Measurements from ENCODE around the gene SPAG17.

The SPAG17 gene

DNA sequence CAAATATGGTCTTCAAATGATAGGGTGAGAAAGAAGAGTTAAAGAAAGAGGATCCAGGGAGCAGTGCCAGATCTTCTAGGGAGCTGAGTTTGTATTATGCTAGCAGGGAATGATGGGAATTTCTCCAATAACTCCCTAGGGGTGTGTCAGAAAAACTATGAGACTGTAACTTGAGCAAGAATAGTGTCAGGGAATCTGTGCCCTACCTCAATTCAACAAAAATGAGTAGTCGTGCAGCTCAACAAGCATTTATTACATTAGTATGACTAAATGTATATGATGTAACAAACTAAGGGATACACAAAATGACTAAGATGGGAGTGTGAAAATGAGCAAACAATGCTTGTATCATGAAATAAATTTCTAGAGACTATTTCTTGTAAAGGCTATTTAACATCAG, 24.2 kb downstream of the SPAG17 start:
- no peak for DNase-seq (ENCODE audit: low spot score)

DNA sequence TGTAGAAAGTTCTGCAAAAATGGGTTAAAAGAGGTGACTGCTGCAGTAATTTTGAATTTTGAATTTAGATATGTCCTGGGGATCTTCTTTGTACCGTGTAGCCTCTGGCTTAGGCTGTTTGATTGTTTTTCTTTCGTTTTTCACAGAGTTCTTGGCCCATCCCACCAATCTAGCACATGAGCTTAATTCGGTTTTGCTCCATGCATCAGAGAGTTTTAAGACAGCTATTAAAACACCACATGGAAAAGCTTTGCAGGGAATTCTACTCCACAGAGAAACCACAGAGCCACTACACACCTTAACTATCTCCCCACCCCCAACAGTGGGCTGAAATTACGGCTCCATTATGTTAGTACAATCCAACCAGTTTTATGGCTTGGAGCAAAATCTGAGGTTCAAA, 25.5 kb downstream of the SPAG17 start:
- no peak for DNase-seq (ENCODE audit: low spot score)

DNA sequence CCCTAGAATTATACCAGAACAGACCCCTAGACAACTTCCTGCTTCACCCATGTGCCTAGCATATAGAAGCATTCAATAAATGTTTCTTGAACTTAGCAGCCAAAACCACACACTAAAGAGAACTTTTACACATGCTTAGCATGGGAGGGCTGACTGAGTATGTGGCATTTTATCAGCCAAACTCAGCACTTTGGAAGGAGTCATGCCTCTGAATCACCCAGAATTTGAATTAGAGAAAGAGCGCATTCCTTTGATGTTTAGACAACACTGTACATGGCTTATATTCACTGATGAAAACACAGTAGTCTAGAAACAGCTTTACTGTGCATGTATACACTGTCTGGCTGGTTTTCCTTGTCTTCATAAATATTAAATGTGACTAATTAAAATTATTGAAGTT, 26.1 kb downstream of the SPAG17 start:
- no peak for DNase-seq (ENCODE audit: low spot score)

DNA sequence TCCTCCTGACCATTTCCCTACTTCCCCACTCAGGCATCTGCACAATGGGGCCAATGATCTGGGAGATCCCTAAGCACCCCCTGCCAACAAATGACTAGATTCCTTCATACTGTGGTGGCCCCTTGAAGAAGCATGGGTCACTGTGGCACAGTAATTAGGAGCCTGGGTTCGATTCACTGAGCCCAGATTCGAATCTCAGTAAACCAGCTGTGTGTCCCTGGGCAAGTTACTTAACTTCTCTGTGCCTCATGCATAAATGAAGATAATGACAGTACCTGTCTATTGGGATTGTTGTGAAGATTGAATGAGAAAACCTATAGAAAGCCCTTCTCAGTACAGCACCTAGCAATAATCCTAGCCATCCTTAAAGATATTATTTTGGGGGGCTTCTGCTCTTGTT, 27.5 kb downstream of the SPAG17 start:
- no peak for DNase-seq (ENCODE audit: low spot score)

DNA sequence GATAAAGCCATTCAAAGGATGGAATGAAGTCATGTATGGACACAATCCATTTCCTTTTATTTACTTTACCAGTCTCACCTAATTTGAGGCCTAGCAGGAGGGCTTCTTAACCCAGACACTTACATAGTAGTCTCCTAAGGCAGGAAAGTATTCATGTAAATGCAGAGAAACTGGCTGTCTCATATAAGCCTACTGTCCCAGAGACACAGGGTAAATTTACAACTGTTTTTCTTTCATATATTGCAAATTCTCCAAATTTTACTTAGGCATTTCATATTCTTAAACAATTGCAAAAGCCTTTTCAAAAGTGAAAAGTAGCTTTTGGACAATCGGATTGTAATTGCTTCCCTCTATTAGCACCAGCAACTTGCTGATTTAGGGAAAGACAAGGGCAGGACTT, 29.9 kb downstream of the SPAG17 start:
- no peak for DNase-seq (ENCODE audit: low spot score)

DNA sequence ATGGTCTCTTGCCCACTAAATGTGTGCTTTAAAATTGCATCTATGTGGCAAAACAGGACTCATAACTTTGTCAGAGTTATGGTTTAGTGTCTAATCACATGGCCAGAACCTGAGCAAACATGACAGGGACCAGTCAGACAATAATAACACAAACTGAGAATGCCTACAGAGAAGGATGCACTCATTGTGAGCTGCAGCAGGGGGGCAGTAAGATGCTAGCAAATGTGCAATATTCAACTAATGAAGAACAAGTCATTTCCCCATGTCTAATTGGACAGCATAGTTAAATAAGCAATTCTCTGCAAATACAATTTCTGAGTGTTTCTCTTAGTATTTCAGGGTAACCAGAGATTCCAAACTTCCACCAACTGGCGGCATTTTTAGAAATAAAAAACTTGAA, 30.8 kb downstream of the SPAG17 start:
- DNase-seq (ENCODE audit: low spot score): no peak

DNA sequence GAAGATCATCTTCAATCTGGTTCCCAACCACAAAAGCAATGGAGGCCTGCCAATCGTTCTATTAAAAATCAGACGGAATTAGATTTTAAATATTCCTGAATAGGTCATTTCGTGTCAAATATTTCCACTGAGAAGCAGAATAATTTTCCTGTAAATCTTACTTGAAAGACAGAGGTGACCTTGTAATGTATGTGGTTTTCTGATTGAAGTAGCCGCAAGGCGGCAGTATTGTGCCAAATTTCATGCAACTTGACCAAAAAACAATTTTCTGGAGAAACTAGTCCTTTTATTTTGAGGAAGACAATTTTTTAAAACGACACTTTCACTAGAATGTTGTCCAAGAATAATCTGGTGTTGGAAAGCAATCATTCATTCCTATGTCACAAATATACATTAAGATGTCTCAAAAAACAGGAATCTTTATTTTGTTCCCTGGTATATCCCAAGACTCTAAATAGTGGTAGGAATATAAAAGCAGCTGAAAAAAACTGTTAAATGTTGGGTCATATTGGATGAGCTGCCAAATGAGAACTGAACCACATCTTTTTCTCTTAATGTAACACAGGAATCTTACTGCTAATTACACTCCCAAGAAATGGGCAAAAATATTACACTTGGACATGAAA, 33.6 kb downstream of the SPAG17 start:
- DNase-seq (ENCODE audit: low spot score): peak; percentile 69

DNA sequence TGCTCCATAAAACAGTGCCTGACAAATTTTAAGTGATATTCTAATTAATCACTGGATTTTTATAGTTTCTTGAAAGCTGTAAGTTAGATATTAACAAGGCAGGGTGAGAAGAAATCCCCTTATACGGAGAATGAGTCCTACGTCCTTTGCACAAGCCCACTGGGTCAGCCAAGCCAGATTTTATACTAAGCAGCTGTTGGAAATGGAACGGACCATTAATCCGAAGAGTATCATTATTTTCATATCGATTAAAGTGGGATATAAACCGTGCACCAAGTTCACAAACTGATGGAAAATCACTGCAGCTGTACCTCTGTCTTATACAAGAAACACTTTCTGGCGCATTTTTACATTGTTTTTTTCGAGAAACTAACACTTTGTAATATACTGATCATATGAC, 35.2 kb downstream of the SPAG17 start:
- no peak for DNase-seq (ENCODE audit: low spot score)

DNA sequence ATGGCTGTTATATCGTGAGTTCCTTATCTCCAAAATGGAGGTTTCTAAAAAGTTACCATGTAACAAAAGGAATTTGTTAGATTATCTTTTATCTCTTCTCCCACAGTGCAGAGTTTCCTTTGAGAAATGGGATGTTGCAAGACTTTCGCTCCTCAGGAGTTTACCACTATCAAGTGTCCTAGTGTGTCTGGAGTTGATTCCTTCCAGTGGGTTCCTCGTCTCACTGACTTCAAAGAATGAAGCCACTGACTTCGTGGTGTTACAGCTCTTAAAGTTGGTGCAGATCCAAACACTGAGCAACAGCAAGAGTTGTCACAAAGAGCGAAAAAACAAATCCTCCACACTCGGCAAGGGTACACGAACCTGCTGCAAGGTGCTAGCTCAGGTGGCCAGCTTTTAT, 37.0 kb downstream of the SPAG17 start:
- no peak for DNase-seq (ENCODE audit: low spot score)

DNA sequence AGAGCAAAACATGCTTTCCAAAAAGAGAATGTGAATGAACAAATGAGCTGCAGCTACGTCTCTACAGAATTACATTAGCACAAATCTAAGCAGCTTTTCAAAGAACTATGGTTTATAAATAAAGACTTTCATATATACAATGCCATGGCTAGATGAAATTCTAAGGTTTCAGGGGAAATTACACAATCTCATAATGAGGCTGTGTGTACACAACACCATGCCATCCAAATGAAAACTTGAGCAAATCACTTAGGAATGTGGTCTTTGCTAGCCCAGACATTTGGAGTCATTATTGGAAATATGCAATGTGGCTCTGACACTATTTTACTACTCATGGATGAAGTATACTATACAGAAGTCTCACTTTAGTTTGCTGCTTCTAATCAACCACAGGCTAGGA, 37.5 kb downstream of the SPAG17 start:
- no peak for DNase-seq (ENCODE audit: low spot score)

DNA sequence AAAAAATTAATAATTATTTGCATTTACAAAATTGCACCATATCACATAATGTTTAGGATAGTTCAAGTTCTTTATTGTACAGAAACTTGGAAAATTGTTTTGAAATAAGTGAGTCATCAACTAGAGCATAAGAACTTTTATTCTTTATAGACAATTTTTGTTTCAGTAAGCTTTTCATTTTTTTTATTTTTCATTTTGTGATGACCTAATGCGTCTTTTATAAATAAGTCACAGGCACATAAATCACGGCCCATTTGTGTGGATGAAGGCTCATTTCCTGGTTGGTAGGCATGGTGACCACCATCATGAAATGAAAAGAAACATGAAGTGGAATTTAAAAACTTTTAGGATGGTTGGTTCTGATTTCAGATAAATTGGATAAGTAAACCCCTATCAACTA, 39.3 kb downstream of the SPAG17 start:
- no peak for DNase-seq (ENCODE audit: low spot score)

DNA sequence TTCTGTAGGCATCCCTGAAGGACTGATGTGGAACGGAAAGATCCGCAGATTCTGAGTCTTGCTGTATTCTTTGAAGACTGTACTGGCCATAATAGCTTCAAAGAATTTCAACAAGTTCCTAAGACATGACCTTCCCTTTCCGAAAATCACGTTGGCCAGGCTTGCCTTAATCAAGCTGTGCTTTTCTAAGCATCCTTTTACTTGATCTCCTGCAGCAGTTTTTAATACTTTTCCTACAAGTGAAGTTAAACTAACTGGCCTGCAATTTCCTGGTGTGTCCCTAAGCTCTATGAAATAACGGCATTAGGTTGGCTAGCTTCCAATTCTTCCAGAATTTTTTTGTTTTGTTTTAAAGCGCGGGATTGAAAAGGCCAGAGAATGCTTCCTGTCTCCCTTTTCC, 40.3 kb downstream of the SPAG17 start:
- no peak for DNase-seq (ENCODE audit: low spot score)

DNA sequence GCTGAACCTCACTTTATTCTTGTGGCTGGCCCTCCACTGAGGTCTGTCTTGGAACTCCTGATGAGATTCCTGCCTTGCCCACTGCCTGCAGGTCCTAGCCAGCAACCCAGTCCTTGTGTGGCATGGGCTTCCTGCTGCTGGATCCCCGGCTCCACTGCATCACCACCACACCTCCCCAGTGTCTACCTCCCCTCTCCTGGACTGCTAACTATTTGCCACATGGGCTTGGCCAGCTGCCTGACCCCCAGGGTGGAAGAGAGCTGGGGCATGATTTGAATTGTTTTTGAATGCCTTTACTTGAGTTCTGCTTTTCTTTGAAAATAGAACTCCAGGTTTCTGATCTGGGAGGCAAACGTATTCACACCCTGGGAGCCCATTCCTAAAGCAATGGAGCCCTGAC, 41.2 kb downstream of the SPAG17 start:
- no peak for DNase-seq (ENCODE audit: low spot score)

DNA sequence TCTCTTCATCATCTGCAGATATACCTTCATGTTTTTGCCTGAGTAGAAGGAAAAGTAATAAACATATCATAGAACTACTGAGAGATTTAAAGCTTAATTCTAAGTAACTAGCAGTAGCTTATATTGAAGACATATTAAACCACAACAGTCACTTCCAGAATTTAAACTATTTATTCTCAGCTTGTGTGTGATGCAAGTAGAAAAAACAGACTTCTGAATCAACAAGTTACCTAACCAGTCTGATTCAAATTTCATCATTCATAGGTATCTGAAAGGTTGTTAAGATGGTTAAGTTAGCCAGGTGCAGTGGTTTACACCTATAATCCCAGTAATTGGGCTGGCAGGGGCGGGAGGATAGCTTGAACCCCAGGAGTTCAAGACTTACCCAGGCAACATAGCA, 41.9 kb downstream of the SPAG17 start:
- DNase-seq (ENCODE audit: low spot score): no peak

DNA sequence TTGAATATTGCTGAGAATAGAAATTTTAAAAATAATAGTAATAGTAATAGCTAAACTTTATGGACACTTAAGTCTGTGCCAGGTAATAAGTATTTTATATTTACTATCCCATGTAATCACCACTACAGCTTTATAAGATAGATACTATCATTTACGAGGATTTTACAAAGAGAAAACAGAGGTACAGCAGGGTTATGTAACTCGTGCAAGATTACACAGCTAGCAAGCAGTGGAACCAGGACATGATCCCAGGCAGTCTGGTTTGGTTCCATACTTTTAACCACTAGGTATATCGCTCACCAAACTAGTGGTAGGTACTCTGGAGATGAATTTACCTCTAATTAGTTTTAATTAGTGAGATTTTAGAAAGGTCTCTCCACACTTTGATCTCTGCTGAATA, 42.5 kb downstream of the SPAG17 start:
- DNase-seq (ENCODE audit: low spot score): no peak

DNA sequence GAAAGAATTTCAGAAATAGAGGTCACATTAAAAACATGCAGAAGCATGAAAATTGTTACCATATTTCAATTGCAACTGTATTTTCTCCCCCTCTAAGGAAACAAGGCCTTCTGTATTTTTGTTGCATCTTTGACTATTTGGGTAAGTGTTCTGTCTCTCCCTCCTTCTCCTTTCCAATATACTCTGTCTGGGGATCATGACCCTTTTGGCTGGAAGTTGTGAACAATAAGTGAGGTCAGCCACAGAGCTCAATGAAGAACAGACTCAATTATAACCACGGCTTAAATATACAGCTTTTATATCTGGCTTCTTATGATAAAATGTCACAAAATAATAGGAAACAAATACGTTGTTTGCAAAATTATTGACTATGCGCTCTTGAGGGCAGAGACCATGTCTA, 47.1 kb downstream of the SPAG17 start:
- no peak for DNase-seq (ENCODE audit: low spot score)

DNA sequence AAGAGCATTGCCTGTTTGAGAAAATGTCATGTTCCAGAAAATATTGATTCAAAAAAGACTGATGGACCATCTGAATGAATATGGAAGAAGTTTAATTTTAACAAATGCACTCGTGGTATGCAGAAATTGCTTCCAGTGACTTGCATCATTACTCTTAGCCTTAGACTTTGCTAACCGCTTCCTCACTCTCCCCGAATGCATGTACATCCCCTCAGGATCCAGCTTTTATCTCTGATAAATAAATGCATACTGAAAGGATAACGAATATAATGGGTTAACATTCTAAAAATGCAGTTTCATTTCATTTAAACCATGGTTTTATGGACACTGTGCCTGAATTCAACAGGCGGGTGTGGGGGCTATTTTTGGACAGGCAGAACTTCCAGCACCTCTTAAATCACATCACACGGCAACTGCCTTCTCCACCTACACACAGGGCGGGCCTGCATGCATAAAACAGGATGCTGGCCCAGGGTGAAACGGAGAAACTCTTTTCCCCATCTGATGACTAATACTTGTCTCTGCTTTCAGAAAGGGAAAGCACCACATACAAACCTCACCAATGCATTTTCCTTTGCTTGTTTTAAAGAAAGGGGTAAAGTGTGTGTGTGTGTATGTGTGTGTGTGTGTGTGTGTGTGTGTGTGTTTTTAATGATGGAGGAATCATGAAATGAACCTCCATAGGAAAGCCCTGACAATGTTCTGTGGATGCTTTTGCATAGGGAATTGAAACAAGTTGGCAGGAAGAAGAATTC, 48.7 kb downstream of the SPAG17 start:
- DNase-seq (ENCODE audit: low spot score): no peak

DNA sequence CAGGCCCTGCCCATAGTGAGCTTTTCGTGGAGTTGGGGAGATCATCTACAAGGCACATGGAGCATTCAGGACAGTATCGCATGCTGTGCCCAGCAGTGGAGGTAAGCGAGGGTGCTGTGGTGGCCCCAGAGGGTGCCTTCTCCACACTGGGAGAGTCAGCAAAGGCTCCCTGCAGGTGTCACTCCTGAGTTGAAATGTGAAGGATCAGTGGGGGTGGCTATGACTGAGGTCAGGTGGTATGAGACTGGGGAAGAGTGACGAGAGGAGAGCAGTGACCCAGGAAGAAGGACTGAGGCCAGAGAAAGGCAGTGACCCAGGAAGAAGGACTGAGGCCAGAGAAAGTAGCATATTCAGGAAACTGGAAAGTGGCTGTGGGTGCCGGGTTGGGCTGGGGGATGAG, 53.0 kb downstream of the SPAG17 start:
- DNase-seq (ENCODE audit: low spot score): no peak

DNA sequence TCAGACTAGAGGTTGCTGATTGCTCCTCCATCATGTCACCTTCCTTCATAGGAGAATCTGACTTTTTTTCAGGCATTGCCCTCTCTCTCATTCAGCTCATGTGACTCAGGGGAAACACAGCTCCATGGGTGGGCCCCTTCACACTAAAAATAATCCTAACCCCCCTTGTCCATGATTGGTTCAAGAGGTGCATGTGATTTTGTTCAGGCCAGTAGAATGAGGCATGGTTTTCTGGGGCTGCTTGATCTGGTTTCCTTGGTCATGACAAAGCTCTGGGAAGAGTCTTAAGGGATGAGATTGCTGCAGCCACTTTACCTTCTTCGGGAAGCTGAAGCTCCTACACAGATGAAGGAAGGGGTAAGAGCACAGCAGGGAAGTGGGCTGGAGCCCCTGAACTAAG, 56.3 kb downstream of the SPAG17 start:
- no peak for DNase-seq (ENCODE audit: low spot score)

DNA sequence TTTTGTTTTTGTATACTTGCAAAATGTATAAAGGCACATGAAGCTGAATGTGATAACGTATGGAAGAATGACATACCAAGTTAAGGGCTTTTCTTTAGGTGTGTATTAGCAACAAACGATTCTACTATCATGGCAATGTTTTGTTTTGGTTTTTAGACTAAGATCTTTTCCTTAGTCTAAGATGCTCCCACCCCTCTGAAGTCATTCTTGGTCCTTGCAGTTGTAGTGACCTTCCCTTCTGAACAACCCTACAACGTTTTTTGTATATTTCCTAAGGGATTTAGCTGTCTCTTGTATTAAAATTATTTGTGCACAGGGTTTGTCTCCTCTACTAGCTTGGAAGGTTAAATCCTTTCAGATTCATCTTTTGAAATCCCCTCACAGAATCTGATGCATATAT, 61.0 kb downstream of the SPAG17 start:
- DNase-seq (ENCODE audit: low spot score): no peak

DNA sequence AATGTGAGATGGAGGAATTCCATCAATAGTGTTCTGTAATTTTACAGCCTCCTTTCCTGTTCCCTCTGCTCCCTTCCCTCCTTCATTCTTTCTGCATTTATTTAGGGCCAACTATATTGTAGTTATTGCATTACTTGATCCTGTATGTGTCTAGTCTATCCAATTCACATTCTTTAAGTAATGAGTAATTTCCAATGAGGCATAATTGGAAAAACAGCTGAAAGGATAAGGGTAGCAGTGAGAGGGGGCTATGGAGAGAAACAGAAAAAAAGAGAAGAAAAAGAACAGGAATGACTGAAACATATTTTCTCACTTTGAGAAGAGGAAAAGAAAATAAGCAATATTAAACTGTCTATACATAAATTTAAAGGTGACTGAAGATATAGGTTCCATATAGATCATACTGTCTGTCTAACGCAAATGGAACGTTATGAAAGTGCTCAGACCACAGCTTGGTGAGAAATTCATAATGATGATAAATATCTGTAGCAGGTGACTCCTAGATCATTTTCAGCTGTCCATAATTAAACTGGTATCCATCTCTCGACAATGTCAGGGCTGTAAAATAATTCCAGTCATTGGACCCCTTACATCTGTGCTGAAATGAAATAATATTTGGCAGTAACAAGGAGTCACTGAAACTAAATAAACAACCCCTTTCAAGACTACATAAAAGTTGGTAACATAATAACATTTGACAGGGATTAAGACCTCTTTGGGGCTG, 61.8 kb downstream of the SPAG17 start:
- no peak for DNase-seq (ENCODE audit: low spot score)

DNA sequence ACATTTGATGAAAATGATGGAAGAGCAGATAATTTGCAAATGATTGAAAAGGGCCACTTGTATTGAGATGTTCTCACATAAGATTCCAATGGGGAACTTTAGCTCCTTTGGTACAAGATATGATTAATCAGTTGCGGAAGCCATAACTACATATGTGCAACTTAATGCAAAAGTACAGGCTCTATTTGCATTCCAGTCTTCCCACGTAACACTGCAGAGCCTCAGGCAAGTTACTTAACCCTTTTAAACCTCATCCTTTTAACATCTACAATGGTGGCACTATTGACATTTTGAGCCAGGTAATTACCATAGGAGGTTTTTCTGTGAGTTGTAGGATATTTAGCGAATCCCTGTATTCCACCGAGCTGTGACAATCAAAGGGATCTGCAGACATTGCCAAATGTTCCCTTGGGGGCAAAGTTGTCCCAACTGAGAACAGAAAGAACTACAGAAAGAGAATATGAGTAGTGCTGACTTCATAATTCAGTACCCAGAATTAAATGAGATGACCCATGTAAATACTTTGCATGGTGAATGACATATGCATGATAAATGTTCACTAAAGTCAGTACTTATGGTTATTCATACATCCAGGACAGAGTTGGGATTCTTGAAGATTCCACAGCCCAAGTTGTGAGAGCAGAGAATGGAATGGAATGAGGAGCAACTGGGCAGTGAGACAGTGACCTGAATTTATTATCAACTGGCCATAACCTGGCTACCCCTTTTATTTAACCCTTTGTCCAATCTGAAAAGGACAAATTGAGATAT, 62.6 kb downstream of the SPAG17 start:
- no peak for DNase-seq (ENCODE audit: low spot score)

Data from pons (tissue), 1 donor.